GM19468 (cell line): ENCODE results near the gene FZR1.

Experiments used
- ATAC-seq: cut with Tn5 transposase; IDR thresholded peaks from one replicate; pipeline ENCODE4 v1.9.1; 2021; ENCODE audit warnings: mild to moderate bottlenecking, moderate library complexity, moderate number of reproducible peaks; ENCODE audit not compliant: unreplicated experiment; ENCODE audit errors: extremely low read depth

Gene FZR1

GRCh38 chr19:3505598-3506383 is at the start of gene FZR1:
Gene FZR1, plus strand, starts transcription at chr19:3506311. Its CDS starts 16,679 bp downstream, at chr19:3522990.
- ATAC-seq: peak; percentile 74

GRCh38 chr19:3456925-3457527 is 49.1 kb upstream of the FZR1 start:
- ATAC-seq: no peak

- no peak for ATAC-seq
Observed at GRCh38 chr19:3457528-3458228, 48.4 kb upstream of the FZR1 start.

- no peak for ATAC-seq
Observed at GRCh38 chr19:3458229-3459088, 47.7 kb upstream of the FZR1 start.

- no peak for ATAC-seq
Observed at GRCh38 chr19:3459089-3459881, 46.8 kb upstream of the FZR1 start.

GRCh38 chr19:3459965-3460582 is 46.0 kb upstream of the FZR1 start:
- ATAC-seq: no peak

GRCh38 chr19:3462991-3463713 is 43.0 kb upstream of the FZR1 start:
- ATAC-seq: no peak

GRCh38 chr19:3463714-3464586 is 42.2 kb upstream of the FZR1 start:
- ATAC-seq: no peak

- no peak for ATAC-seq
Observed at GRCh38 chr19:3464587-3465235, 41.4 kb upstream of the FZR1 start.

- ATAC-seq: no peak
Observed at GRCh38 chr19:3465552-3465951, 40.6 kb upstream of the FZR1 start.

GRCh38 chr19:3466635-3467034 is 39.5 kb upstream of the FZR1 start:
- ATAC-seq: no peak

- ATAC-seq: no peak
Observed at GRCh38 chr19:3467437-3468198, 38.5 kb upstream of the FZR1 start.

- no peak for ATAC-seq
Observed at GRCh38 chr19:3468211-3468610, 37.9 kb upstream of the FZR1 start.

GRCh38 chr19:3469638-3470499 is 36.2 kb upstream of the FZR1 start:
- ATAC-seq: no peak

- ATAC-seq: no peak
Observed at GRCh38 chr19:3470500-3471128, 35.5 kb upstream of the FZR1 start.
